ENCODE measurements around the gene ZNF175.

- TF ChIP-seq EZH2 (IDR thresholded peaks at IDR 0.05; ENCODE audit: low read length) = no peak
- TF ChIP-seq, protein P1, sequence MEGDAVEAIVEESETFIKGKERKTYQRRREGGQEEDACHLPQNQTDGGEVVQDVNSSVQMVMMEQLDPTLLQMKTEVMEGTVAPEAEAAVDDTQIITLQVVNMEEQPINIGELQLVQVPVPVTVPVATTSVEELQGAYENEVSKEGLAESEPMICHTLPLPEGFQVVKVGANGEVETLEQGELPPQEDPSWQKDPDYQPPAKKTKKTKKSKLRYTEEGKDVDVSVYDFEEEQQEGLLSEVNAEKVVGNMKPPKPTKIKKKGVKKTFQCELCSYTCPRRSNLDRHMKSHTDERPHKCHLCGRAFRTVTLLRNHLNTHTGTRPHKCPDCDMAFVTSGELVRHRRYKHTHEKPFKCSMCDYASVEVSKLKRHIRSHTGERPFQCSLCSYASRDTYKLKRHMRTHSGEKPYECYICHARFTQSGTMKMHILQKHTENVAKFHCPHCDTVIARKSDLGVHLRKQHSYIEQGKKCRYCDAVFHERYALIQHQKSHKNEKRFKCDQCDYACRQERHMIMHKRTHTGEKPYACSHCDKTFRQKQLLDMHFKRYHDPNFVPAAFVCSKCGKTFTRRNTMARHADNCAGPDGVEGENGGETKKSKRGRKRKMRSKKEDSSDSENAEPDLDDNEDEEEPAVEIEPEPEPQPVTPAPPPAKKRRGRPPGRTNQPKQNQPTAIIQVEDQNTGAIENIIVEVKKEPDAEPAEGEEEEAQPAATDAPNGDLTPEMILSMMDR (optimal IDR thresholded peaks at IDR 0.05 in 1 of 3, IDR thresholded peaks at IDR 0.05 in 1 of 3, conservative IDR thresholded peaks at IDR 0.05 in 1 of 3; ENCODE audit: extremely low read depth in 1 of 3, insufficient read depth in 2 of 3, low read length in 3 of 3) = no peak
Measured at GRCh38 chr19:51546107-51546649, 24.9 kb upstream of the ZNF175 start.
